Measurements from ENCODE around the gene AGAP1.

The AGAP1 gene

DNA sequence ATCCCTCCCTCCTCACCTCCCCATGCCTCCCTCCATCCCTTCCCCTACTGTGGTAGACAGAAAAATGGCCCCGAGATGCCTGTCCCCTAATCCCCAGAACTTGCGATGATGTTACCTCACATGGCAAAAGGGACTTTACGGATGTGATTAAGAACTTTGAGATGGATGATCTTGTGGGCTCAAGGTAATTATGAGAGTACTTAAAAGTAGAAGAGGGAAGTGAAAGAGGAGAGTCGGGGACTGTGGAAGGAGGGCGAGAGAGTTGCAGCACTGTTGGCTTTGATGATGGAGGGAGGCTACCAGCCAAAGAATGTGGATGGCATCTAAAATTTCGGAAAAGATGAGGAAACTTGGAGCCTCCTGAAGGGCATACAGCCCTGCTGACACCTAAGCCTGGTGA, 66.5 kb downstream of the AGAP1 start:
- in situ Hi-C loops (cut with MboI; ENCODE audit: low pct_unique_long_range_greater_than_20kb, low sequenced_read_pairs): no loop called here

GRCh38 chr2:235561450-235561849, 67.6 kb downstream of the AGAP1 start:
- in situ Hi-C loops (cut with MboI; ENCODE audit: low pct_unique_long_range_greater_than_20kb, low sequenced_read_pairs): no loop called here
- no peak for DNase-seq

More for the DNA sequence above, 66.5 kb downstream of the AGAP1 start:
- DNase-seq: no peak

GRCh38 chr2:235562065-235562747, 68.4 kb downstream of the AGAP1 start:
- no peak for DNase-seq
- in situ Hi-C loops (cut with MboI; ENCODE audit: low pct_unique_long_range_greater_than_20kb, low sequenced_read_pairs): no loop called here

DNA sequence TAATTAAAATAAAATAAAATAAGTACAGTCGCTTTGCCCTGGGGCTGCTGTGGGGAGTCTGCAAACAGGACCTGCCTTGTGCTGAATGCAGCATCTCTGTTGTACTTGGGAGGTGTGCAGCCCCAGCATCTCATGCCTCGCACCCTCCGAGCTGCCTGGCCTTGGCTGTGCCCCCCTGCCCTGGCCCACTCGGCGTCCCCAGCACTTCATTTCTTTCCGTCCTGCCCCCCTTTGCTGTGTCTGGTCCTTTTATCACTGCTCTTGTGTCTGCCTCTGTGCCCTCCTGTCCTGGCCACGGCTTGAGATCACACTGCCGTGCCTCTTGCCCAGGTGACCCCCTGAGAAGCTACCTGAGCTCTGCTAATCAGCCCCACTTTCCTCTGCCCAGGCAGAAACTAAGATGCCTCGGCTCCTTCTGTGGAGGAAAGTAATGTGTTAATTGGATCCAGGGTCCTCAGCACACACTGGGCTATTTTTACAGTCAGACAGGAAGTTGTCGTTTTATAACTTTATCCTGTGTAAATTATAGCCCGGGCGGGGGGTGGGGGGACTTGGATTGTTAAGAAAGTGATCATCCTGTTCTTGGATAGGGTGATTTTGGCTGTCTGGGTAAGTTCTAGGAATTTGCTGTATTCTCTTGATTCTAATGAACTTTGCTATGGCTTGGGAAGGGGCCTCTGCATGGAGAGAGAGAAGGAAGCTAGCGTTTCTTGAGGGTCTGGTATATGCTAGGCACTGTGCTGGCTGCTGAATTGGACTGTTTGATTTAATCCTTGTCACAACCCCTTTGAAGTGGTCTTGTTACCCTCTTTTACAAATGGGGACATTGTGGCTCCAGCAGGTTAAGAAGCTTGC, 69.4 kb downstream of the AGAP1 start:
- in situ Hi-C loops (cut with MboI; ENCODE audit: low pct_unique_long_range_greater_than_20kb, low sequenced_read_pairs): no loop called here
- peak; percentile 13 for DNase-seq

- DNase-seq: no peak
- in situ Hi-C loops (cut with MboI; ENCODE audit: low pct_unique_long_range_greater_than_20kb, low sequenced_read_pairs): no loop called here
Measured at GRCh38 chr2:235564066-235564465, 70.2 kb downstream of the AGAP1 start.

GRCh38 chr2:235564884-235565530, 71.2 kb downstream of the AGAP1 start:
- in situ Hi-C loops (cut with MboI; ENCODE audit: low pct_unique_long_range_greater_than_20kb, low sequenced_read_pairs): no loop called here

GRCh38 chr2:235566415-235566814, 72.6 kb downstream of the AGAP1 start:
- DNase-seq: no peak
- in situ Hi-C loops (cut with MboI; ENCODE audit: low pct_unique_long_range_greater_than_20kb, low sequenced_read_pairs): no loop called here

More at GRCh38 chr2:235564884-235565530, 71.2 kb downstream of the AGAP1 start:
- no peak for DNase-seq

- in situ Hi-C loops (cut with MboI; ENCODE audit: low pct_unique_long_range_greater_than_20kb, low sequenced_read_pairs): no loop called here
- no peak for DNase-seq
Measured at GRCh38 chr2:235566931-235567495, 73.2 kb downstream of the AGAP1 start.

- in situ Hi-C loops (cut with MboI; ENCODE audit: low pct_unique_long_range_greater_than_20kb, low sequenced_read_pairs): no loop called here
- no peak for DNase-seq
Measured at GRCh38 chr2:235567842-235568241, 74.0 kb downstream of the AGAP1 start.

DNA sequence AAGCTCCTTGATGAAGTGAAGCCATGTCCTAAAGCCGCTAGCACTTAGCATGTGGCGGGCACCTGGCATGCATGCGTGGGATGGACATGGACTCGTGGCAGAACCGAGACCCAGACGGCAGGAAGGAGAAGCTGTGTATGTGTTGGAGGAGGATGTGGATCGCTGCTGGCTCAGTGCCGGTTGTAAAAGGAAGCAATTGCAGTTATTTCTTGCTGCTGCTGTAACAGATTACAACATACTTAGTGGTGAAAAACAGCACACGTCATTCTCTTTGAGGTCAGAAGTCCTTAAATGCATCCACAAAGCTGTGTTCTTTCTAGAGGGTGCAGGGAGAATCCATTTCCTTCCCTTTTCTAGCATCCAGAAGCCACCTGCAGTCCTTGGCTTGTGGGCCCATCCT, 74.6 kb downstream of the AGAP1 start:
- peak; percentile 51 for DNase-seq
- in situ Hi-C loops (cut with MboI; ENCODE audit: low pct_unique_long_range_greater_than_20kb, low sequenced_read_pairs): no loop called here

- DNase-seq: no peak
- in situ Hi-C loops (cut with MboI; ENCODE audit: low pct_unique_long_range_greater_than_20kb, low sequenced_read_pairs): no loop called here
Measured at GRCh38 chr2:235569837-235570236, 76.0 kb downstream of the AGAP1 start.

GRCh38 chr2:235570256-235570655, 76.4 kb downstream of the AGAP1 start:
- in situ Hi-C loops (cut with MboI; ENCODE audit: low pct_unique_long_range_greater_than_20kb, low sequenced_read_pairs): no loop called here
- DNase-seq: no peak

DNA sequence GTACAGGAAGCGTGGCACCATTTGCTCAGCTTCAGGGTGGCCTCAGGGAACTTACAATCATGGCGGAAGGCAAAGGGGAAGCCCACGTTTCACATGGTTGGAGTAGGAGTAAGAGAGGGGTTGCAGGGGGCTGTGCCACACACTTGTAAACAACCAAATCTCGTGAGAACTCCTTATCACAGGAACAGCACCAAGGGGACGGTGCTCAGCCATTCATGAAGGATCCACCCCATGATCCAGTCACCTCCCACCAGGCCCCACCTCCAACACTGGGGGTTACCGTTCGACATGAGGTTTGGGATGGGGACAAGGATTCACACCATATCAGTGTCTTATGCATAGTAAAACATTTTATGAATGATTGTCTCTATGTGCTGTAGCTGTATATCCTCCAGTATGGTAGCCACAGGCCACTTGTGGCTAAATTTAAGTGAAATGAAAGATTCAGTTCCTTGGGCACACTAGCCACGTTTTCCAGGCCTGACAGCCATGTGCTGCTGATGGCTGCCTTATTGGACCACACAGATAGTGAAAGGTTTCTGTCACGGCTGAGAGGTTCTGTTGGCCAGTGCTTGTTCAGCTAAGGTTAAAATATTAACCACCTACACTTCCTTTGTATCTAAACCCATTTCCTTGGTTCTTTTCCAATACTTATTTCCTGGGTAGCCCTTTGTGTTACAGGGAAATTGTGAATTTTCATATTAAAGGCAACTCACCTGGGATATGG, 77.3 kb downstream of the AGAP1 start:
- in situ Hi-C loops (cut with MboI; ENCODE audit: low pct_unique_long_range_greater_than_20kb, low sequenced_read_pairs): no loop called here
- DNase-seq: no peak

DNA sequence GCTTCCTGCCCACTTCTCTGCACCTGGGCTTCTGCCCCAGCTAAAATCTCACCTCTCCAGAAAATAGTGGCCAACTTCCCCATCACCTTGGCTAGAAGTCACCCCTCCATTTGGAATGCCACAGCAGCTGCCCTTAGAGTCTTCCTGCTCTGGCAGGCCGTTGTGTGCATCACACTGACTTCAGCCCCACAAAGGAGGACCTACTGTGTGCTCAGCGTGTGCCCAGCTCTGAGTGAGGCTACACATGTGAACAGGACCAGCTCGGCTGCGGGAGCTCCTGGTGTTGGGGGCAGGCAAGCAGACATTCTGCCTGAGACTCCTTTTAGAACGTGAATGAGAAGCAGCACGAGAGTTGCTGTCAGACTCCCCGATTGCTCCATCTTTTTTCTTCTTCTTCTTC, 78.7 kb downstream of the AGAP1 start:
- DNase-seq: no peak
- in situ Hi-C loops (cut with MboI; ENCODE audit: low pct_unique_long_range_greater_than_20kb, low sequenced_read_pairs): no loop called here

DNA sequence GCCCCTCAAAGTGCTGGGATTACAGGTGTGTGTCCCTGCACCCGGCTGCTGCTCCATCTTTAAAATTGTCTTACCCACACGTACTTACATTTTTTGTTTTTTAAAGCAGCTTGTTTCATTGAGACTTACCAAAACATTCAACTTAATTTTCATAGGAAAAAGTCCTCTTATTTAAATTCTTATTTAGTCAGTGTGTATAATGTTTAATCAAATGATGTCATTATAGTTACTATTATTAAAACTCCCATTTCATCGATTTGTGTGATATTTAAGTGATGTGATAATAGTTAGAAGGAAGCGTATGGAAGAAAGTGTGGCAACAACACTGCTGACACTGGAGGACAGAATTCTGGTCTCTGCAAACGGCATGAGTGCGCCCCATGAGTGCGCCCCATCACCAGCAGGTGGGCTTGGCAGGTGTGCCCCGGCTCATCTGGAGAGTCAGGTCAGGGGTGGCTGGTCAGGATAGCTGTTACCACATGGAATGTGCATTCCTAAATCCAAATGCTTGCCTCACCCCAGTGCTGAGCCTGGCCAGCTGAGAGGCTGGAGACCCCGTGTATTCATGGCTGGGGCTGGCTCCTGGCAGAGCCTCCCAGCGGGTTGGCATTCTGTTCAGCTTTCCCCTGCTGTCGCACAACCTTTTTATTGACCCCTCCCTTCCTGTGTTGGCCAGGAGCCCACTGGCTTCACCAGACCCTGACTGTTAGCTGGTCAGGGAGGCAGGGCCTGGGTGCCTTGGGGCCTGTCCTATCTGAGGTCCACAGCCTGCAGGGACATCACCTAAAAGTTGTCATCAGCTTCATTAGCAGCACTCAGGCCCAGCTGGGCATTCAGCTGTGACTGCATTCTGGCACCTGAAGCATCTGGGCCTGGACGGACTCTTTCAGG, 79.7 kb downstream of the AGAP1 start:
- no peak for DNase-seq
- in situ Hi-C loops (cut with MboI; ENCODE audit: low pct_unique_long_range_greater_than_20kb, low sequenced_read_pairs): no loop called here

GRCh38 chr2:235575431-235575830, 81.6 kb downstream of the AGAP1 start:
- in situ Hi-C loops (cut with MboI; ENCODE audit: low pct_unique_long_range_greater_than_20kb, low sequenced_read_pairs): no loop called here
- DNase-seq: no peak

DNA sequence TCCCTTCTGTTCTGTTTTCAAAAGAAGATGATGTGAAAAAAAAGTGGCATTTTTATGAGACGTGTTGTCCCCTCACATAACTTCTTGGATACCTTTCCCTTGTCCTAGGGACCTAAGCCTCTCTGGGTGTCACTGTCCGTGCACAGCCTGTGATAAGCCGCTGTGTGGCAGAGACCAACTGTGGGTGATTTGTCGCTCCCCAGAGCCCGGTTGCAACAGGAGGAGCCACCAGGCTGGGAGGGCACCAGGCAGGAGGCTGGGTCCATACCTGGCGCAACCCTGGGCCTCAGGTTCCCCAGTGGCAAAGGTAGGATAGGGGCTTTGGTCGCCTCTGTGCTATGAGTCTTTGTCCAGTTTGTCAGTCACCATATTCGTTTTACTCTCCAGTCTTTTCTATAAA, 82.1 kb downstream of the AGAP1 start:
- no peak for DNase-seq
- in situ Hi-C loops (cut with MboI; ENCODE audit: low pct_unique_long_range_greater_than_20kb, low sequenced_read_pairs): no loop called here

- in situ Hi-C loops (cut with MboI; ENCODE audit: low pct_unique_long_range_greater_than_20kb, low sequenced_read_pairs): no loop called here
- no peak for DNase-seq
Measured at GRCh38 chr2:235576337-235576910, 82.6 kb downstream of the AGAP1 start.

Data from KBM-7 (cell line).